ENCODE results near the gene DNAH17. TPM values are rescaled to one million over a fixed set of nuclear protein-coding genes. Genes with fewer than 3 reads are reported as not detected.

Gene DNAH17
- total RNA-seq, 1 experiment from 2014 or later = not detected

- Histone ChIP-seq H3K9me3 (replicated peaks) (no peaks in the 10 kb centered on the region), H3K36me3 (peaks cover 94% of the 10 kb centered on the region), H3K27ac (no peak overlapping the region), H3K4me3 (no peak overlapping the region), H3K27me3 (replicated peaks) (no peaks in the 10 kb centered on the region), H3K4me1 (replicated peaks) (peaks cover 25% of the 10 kb centered on the region)
- DNase-seq (ENCODE audit: low read depth in 1 of 2, low spot score in 2 of 2) = no peak
Measured at GRCh38 chr17:78422872-78423588, 154.2 kb downstream of the DNAH17 start.

- Histone ChIP-seq H3K4me3 (no peak overlapping the region), H3K36me3 (peaks cover 94% of the 10 kb centered on the region), H3K4me1 (replicated peaks) (peaks cover 29% of the 10 kb centered on the region), H3K27me3 (replicated peaks) (no peaks in the 10 kb centered on the region), H3K9me3 (replicated peaks) (no peaks in the 10 kb centered on the region), H3K27ac (no peak overlapping the region)
- no peak for DNase-seq (ENCODE audit: low read depth in 1 of 2, low spot score in 2 of 2)
Measured at GRCh38 chr17:78422267-78422605, 155.0 kb downstream of the DNAH17 start.

GRCh38 chr17:78421534-78422266 lies 155.5 kb downstream of the DNAH17 start:
- DNase-seq (ENCODE audit: low read depth in 1 of 2, low spot score in 2 of 2) = peak; percentile 88
- H3K27ac ChIP-seq = peak overlapping the region; percentile 42
- no peak overlapping the region for H3K4me3 ChIP-seq
- peaks cover 35% of the 10 kb centered on the region for H3K4me1 ChIP-seq (replicated peaks)
- H3K36me3 ChIP-seq = peaks cover 91% of the 10 kb centered on the region
- no peaks in the 10 kb centered on the region for H3K27me3 ChIP-seq (replicated peaks)
- no peaks in the 10 kb centered on the region for H3K9me3 ChIP-seq (replicated peaks)

- Histone ChIP-seq H3K27me3 (replicated peaks) (no peaks in the 10 kb centered on the region), H3K9me3 (replicated peaks) (no peaks in the 10 kb centered on the region), H3K36me3 (peaks cover 87% of the 10 kb centered on the region), H3K4me3 (no peak overlapping the region), H3K27ac (peak overlapping the region; percentile 42; the same call in 1 of the 2 replicates), H3K4me1 (replicated peaks) (peaks cover 41% of the 10 kb centered on the region)
- no peak for DNase-seq (ENCODE audit: low read depth in 1 of 2, low spot score in 2 of 2)
Measured at GRCh38 chr17:78421084-78421533, 156.1 kb downstream of the DNAH17 start.

GRCh38 chr17:78419970-78420815 lies 157.0 kb downstream of the DNAH17 start:
- H3K27me3 ChIP-seq (replicated peaks) = no peaks in the 10 kb centered on the region
- H3K36me3 ChIP-seq = peaks cover 87% of the 10 kb centered on the region
- H3K9me3 ChIP-seq (replicated peaks) = no peaks in the 10 kb centered on the region
- no peak overlapping the region for H3K27ac ChIP-seq
- no peak for DNase-seq (ENCODE audit: low read depth in 1 of 2, low spot score in 2 of 2)
- H3K4me3 ChIP-seq = no peak overlapping the region
- H3K4me1 ChIP-seq (replicated peaks) = peaks cover 50% of the 10 kb centered on the region

GRCh38 chr17:78418326-78419026 lies 158.7 kb downstream of the DNAH17 start:
- no peak for DNase-seq (ENCODE audit: low read depth in 1 of 2, low spot score in 2 of 2)
- no peaks in the 10 kb centered on the region for H3K9me3 ChIP-seq (replicated peaks)
- H3K36me3 ChIP-seq = peaks cover 87% of the 10 kb centered on the region
- peaks cover 52% of the 10 kb centered on the region for H3K4me1 ChIP-seq (replicated peaks)
- H3K4me3 ChIP-seq = no peak overlapping the region
- H3K27ac ChIP-seq = no peak overlapping the region
- no peaks in the 10 kb centered on the region for H3K27me3 ChIP-seq (replicated peaks)

- Histone ChIP-seq H3K36me3 (peaks cover 87% of the 10 kb centered on the region), H3K27me3 (replicated peaks) (no peaks in the 10 kb centered on the region), H3K27ac (peak overlapping the region; percentile 81), H3K9me3 (replicated peaks) (no peaks in the 10 kb centered on the region), H3K4me1 (replicated peaks) (peaks cover 52% of the 10 kb centered on the region), H3K4me3 (no peak overlapping the region)
- DNase-seq (ENCODE audit: low read depth in 1 of 2, low spot score in 2 of 2) = no peak
Measured at GRCh38 chr17:78417531-78417909, 159.7 kb downstream of the DNAH17 start.

- Histone ChIP-seq H3K27me3 (replicated peaks) (no peaks in the 10 kb centered on the region), H3K36me3 (peaks cover 87% of the 10 kb centered on the region), H3K27ac (peak overlapping the region; percentile 81), H3K9me3 (replicated peaks) (no peaks in the 10 kb centered on the region), H3K4me1 (replicated peaks) (peaks cover 48% of the 10 kb centered on the region), H3K4me3 (no peak overlapping the region)
- peak in 1 of 2 experiments; percentile 87 for DNase-seq (ENCODE audit: low read depth in 1 of 2, low spot score in 2 of 2)
Measured at GRCh38 chr17:78416791-78417530, 160.2 kb downstream of the DNAH17 start.

GRCh38 chr17:78415821-78416711 lies 161.1 kb downstream of the DNAH17 start:
- Histone ChIP-seq H3K9me3 (replicated peaks) (no peaks in the 10 kb centered on the region), H3K27me3 (replicated peaks) (no peaks in the 10 kb centered on the region), H3K4me1 (replicated peaks) (peaks cover 39% of the 10 kb centered on the region), H3K36me3 (peaks cover 84% of the 10 kb centered on the region), H3K4me3 (no peak overlapping the region), H3K27ac (peak overlapping the region; percentile 81)
- peak in 1 of 2 experiments; percentile 85 for DNase-seq (ENCODE audit: low read depth in 1 of 2, low spot score in 2 of 2)

- H3K36me3 ChIP-seq = peaks cover 80% of the 10 kb centered on the region
- no peak for DNase-seq (ENCODE audit: low read depth in 1 of 2, low spot score in 2 of 2)
- H3K27ac ChIP-seq = no peak overlapping the region
- H3K4me3 ChIP-seq = no peak overlapping the region
- peaks cover 27% of the 10 kb centered on the region for H3K4me1 ChIP-seq (replicated peaks)
- H3K27me3 ChIP-seq (replicated peaks) = no peaks in the 10 kb centered on the region
- no peaks in the 10 kb centered on the region for H3K9me3 ChIP-seq (replicated peaks)
Measured at GRCh38 chr17:78414178-78415162, 162.7 kb downstream of the DNAH17 start.

- H3K4me3 ChIP-seq = no peak overlapping the region
- H3K9me3 ChIP-seq (replicated peaks) = no peaks in the 10 kb centered on the region
- no peak overlapping the region for H3K27ac ChIP-seq
- peaks cover 34% of the 10 kb centered on the region for H3K4me1 ChIP-seq (replicated peaks)
- H3K27me3 ChIP-seq (replicated peaks) = no peaks in the 10 kb centered on the region
- peaks cover 84% of the 10 kb centered on the region for H3K36me3 ChIP-seq
- no peak for DNase-seq (ENCODE audit: low read depth in 1 of 2, low spot score in 2 of 2)
Measured at GRCh38 chr17:78412403-78412802, 164.8 kb downstream of the DNAH17 start.
